ENCODE measurements around the gene HHIPL1.

- no peak for TF ChIP-seq EZH2 (IDR thresholded peaks at IDR 0.05; ENCODE audit: insufficient read depth, low read length)
- TF ChIP-seq CTCF (IDR thresholded peaks at IDR 0.05; ENCODE audit: insufficient read depth, low read depth, low read length), result no peak
Measured at GRCh38 chr14:99724939-99725773, 80.2 kb downstream of the HHIPL1 start.
